Stomach (tissue), 9 donors: ENCODE results near the gene PTPRG. TPM values are rescaled to one million over a fixed set of nuclear protein-coding genes. Genes with fewer than 3 reads are reported as not detected.

ENCODE experiments used
- DNase-seq, 2 donors: peaks; one replicate each; pipeline versions ENCODE4 v3.0.0 to v3.0.0-alpha.2; 2013 to 2019
- H3K27ac ChIP-seq, 5 donors: fragments of 200-600 bp in 4 of 5; sonication (generic) in 4 of 5; one replicate each; pipeline ENCODE4 v1.5.1; 2013 to 2019; ENCODE audit warnings: mild to moderate bottlenecking in 1 of 5, moderate library complexity in 1 of 5
- H3K27me3 ChIP-seq, 3 donors: fragments of 200-600 bp; sonication (generic); one replicate each; pipeline ENCODE4 v1.5.1; 2017 to 2019; ENCODE audit warnings: mixed run types in 1 of 3
- H3K36me3 ChIP-seq, 4 donors: fragments of 200-600 bp; sonication (generic); 1 replicate in 3 of 4; 2 replicates in 1 of 4; pipeline ENCODE4 v1.5.1; 2016 to 2019
- H3K4me1 ChIP-seq, 4 donors: fragments of 200-600 bp; sonication (generic); one replicate each; pipeline ENCODE4 v1.5.1; 2016 to 2019
- H3K4me3 ChIP-seq, 4 donors: fragments of 200-600 bp; sonication (generic) in 3 of 4; one replicate each; pipeline ENCODE4 v1.5.1; 2016 to 2019; ENCODE audit warnings: mild to moderate bottlenecking in 1 of 4
- H3K9me3 ChIP-seq, 4 donors: fragments of 200-600 bp; sonication (generic); one replicate each; pipeline ENCODE4 v1.5.1; 2016 to 2019
- CTCF ChIP-seq, 7 experiments: fragments of 450-650 bp in 4 of 7; fragments of 200-600 bp in 3 of 7; sonication (generic) in 3 of 7; IDR thresholded peaks; one replicate each; pipeline ENCODE4 v1.5.1; 2016 to 2019; ENCODE audit warnings: antibody characterized with exemption in 7 of 7, control low read depth in 2 of 7, mild to moderate bottlenecking in 1 of 7
- EP300 ChIP-seq: sonication (generic); formaldehyde crosslinking; IDR thresholded peaks from one replicate; pipeline ENCODE4 v1.6.1; 2017; ENCODE audit warnings: antibody characterized with exemption
- POLR2A ChIP-seq, 4 donors: fragments of 450-650 bp; IDR thresholded peaks; one replicate each; pipeline ENCODE4 v1.6.1; 2016; ENCODE audit warnings: antibody characterized with exemption in 4 of 4, control low read depth in 2 of 4, mild to moderate bottlenecking in 1 of 4, moderate library complexity in 1 of 4
- POLR2AphosphoS5 ChIP-seq, 3 donors: sonication (generic); formaldehyde crosslinking; IDR thresholded peaks; one replicate each; pipeline ENCODE4 v1.6.1; 2016; ENCODE audit warnings: antibody characterized with exemption in 3 of 3
- WGBS, 5 donors: extraction: QIAGEN DNeasy Blood & Tissue Kit in 3 of 5; methylation state at CpG; one replicate each; pipeline versions ENCODE4 v1.1.5 to v1.1.7; 2013 to 2018; 5-methylcytosine and 5-hydroxymethylcytosine counted together
- intact Hi-C: fragments of 100-400 bp; cut with DNase I; formaldehyde crosslinking; loops from one replicate; pipeline ENCODE4 v1.15.1; 2023; ENCODE audit warnings: low total_unique reads
- polyA plus RNA-seq, 3 donors: library from polyadenylated mRNA; stranded (reverse); fragments of 200-250 nt; gene quantifications; one replicate each; pipeline ENCODE4 v1.2.3, GENCODE V29; 2013
- small RNA-seq, 4 donors: library from RNA; depleted of rRNA; stranded (forward); fragments of <200 nt; gene quantifications; one replicate each; pipeline ENCODE3, GENCODE V24; 2016
- total RNA-seq, 5 donors: library from RNA; depleted of rRNA; stranded (reverse); fragments of >200 nt; gene quantifications; one replicate each; pipeline versions ENCODE4 v1.1.0 to v1.2.3, GENCODE V29; 2014 to 2016
- donor health status: healthy with polysubstance abuse.
- donor health status: Bipolar disorder and iron deficiency.
- donor health status: healthy.

Gene PTPRG
- total and polyA plus RNA-seq, 8 donors, result 2.4 to 96.0 (median 22.0) TPM

- DNase-seq, result no peak
- Histone ChIP-seq H3K4me3 (no peak overlapping the region), H3K27ac (no peak overlapping the region), H3K9me3 (no peaks in the 10 kb centered on the region), H3K4me1 (no peaks in the 10 kb centered on the region), H3K27me3 (no peaks in the 10 kb centered on the region), H3K36me3 (no peaks in the 10 kb centered on the region)
- TF ChIP-seq POLR2AphosphoS5 (IDR thresholded peaks at IDR 0.05) (no peak), CTCF (IDR thresholded peaks at IDR 0.05) (no peak), EP300 (no peak), POLR2A (IDR thresholded peaks at IDR 0.05) (no peak)
- intact Hi-C loops, result no loop called here
- 68 to 76% (median 73%) methylated on average over 2 of the region's 2 CpGs for WGBS, 5 donors
Measured at GRCh38 chr3:62343755-62344154, 782.4 kb downstream of the PTPRG start.

Small RNA genes within 50 kb of the gene (small RNA-seq; reads per million reads assigned to genes)
- gene RF00019, result 0 reads per million in 4 donors
- 0 reads per million in 4 donors for gene RNU2-10P
